HG03342 (cell line): ENCODE results near the gene ARL14.

Experiments used
- ATAC-seq: cut with Tn5 transposase; IDR thresholded peaks from one replicate; pipeline ENCODE4 v1.9.1; 2021; ENCODE audit warnings: mild to moderate bottlenecking, moderate library complexity; ENCODE audit not compliant: unreplicated experiment

The ARL14 gene

GRCh38 chr3:160676547-160677303, at the start of gene ARL14:
Gene ARL14, plus strand, starts transcription at chr3:160677160. Its CDS starts 187 bp downstream, at chr3:160677347.
- ATAC-seq: peak; percentile 52

DNA sequence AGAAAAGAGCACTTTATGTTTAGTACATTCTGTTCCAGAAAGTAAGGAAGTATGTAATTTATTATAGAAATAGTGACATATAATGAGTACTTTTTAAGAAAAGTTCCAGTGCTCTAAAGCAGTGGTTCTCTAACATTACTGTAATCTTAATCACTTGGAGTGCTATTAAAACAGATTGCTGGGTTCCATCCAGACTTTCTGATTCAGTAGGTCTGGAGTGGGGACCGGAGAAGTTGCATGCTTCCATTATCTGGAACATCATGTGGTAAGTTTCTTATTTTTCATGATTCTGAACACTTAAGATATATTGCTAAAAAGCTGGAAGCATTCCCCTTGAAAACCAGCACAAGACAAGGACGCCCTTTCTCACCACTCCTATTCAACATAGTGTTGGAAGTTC, 47.5 kb upstream of the ARL14 start:
- no peak for ATAC-seq

DNA sequence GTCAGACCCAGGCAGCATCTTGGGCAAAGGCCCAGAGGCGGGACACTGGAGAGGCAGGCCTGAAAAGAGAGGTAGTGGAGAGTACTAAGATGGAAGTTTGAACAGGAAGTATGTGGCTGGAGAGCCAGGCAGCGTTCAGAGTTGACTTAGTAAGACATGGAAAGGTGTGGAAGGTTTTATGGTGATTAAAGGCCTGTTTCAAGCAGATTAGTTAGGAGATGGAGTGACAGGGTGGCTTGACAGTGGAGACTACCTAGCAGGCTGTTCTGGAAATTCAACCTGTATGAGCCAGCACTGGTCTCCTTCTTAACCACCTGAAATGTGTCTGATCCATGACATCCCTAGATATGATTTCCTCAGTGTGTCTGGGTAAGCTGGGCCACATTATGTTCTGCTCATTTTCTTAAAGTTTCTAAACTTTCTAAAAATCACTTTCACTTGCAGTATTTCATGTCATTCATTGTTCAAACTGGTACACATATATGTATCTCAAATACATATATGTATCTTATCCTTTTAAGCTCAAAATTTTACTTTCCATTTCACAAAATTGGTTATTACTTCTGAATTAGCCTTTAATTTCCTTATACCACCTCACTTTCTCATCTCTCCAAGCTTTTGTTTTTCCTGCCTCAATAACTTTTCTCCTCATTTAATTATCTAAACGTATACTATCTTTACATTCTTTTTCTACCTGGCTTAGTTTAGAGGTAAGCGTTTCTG, 43.4 kb upstream of the ARL14 start:
- ATAC-seq: no peak

DNA sequence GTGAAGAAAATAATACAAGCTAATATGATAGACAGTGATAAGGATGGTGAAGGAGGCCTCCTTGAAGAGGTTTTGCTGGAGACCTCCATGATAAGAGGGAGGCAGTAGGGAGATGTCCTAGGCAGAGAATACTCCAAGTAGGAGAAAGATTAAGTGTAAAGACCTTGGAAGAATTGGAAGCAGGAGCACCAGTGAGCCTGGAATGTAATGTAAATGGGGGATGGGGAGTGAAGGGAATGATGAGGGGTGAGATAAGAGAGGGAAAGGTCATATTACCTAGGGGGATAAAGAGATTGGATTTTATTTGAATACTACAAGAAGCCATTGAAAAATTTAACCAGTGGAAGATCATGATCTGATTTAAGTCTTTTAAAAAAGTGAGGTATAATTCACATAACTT, 41.7 kb upstream of the ARL14 start:
- no peak for ATAC-seq

DNA sequence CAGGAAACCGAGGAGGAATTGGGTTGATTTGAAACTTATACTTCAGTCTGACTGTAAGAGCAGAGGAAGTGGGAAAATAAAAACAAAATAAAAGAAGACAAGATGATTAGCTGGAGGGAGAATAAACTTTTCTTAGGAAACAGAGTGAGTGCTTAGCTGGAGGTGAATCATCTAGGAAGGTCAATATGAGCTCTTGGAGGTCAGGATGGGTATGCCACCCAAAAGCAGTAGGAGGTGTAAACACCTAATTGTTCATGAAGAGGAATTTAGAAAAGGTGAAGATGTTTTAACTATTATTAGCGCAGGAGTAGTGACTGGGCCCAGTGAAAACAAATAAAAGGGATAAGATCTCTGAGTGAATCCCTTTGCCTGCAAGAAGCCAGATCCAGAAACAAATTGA, 39.9 kb upstream of the ARL14 start:
- ATAC-seq: no peak

- ATAC-seq: no peak
Observed at GRCh38 chr3:160638184-160638583, 38.8 kb upstream of the ARL14 start.

DNA sequence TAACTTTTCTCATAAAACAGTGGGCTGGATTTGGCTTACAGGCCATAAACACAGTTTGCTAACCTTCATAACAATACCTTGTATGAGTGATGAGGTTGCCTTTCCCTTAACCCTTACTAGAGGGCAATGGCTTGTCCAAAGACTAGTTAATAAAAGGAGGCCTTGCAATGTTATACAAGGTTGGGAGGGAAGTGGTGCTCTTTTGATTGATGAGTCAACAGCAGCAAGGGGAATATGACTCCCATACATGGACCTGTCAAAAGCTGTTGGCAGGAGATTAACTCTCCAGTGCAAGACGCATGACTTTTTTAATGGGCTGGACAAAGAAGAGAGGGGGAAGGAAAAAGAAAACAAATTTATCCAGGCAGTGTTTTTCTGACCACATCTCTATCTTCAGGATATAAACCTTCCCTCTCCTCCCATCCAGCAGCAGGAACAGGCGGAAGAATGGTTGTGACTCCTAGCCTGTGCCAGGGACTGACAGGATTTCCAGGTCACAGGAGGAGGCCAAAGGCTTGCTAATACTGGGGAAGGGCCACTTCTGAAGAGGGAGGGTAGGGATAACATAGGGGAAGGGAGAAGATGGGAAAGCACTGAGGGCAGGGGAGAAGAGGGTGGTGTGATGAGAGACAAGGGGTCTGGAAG, 35.2 kb upstream of the ARL14 start:
- no peak for ATAC-seq

DNA sequence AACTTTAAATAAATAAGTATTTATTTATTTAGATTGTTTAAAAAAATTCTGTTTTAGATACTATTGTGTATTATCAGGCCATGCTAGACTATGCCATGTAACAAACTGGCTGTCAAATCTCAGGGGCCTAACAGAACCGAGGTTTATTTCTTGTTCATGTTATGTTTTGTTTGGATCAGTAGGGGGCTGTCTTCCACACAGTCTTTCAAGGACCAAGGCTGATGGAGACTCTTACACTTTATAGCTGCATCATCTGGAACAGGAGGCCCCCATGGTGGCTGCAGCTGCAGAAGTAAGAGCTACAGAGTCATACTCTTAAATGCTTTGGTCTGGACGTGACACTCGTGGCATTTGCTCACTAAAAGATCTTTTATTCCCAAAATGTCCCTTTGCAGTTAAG, 33.0 kb upstream of the ARL14 start:
- ATAC-seq: peak; percentile 78

DNA sequence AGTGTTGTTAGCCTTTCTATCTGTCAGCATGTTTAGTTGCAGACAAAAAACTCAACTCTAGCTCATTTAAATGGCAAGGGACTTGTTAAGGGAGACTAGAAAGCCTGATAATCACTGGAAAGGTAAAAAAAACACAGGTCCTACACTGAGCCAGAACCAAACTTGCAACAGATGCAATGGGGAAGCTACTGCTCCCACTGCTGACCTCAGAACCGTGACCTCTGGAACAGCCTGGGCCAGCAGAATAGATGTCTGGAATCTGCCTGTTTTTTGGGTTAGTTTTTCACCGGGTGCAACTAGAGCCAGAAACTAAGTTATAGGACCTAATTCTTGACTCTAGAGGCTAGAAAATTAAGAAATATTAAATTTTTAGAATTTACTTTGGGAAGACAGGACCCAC, 32.5 kb upstream of the ARL14 start:
- ATAC-seq: no peak

- no peak for ATAC-seq
Observed at GRCh38 chr3:160648701-160649100, 28.3 kb upstream of the ARL14 start.

DNA sequence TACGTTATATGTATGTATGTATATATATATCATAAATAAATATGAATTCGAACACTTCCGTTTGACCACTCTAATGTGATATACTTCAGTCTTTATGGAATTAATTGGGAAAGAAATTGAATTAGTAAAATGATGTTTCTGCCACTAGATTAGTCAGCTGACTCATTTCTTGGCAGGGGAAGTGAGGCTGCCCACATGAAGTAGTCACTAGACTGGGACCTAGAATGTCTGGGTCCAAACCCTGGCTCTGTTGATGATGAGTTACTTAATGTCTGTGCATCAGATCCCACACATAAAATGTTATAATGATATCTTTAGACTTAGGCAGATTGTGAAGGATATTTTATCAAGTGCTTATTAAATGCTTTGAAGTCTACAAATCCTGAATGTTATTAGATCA, 27.4 kb upstream of the ARL14 start:
- ATAC-seq: no peak

GRCh38 chr3:160653512-160653911, 23.4 kb upstream of the ARL14 start:
- ATAC-seq: no peak

DNA sequence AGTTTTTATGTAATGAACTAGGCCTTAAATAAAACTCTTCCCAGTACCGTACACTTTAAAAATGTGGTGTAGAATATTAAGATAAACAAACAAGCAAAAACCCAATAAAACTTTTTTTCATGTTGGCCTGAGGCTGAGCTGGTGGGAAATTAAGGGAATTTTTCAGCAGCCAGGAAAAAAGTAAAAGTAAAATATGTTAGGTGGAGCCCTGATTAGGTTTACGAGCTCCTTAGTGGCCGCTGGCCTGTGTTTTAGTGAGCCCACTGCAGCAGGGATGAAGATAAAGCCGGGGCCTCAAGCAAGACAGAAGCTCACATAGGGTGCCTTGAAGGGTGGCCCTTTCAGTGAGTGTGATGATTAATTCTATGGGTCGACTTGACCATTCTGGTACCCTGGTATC, 16.1 kb upstream of the ARL14 start:
- ATAC-seq: no peak

- ATAC-seq: peak; percentile 52
Observed at GRCh38 chr3:160661660-160662059, 15.3 kb upstream of the ARL14 start.

GRCh38 chr3:160665231-160665630, 11.7 kb upstream of the ARL14 start:
- ATAC-seq: no peak

DNA sequence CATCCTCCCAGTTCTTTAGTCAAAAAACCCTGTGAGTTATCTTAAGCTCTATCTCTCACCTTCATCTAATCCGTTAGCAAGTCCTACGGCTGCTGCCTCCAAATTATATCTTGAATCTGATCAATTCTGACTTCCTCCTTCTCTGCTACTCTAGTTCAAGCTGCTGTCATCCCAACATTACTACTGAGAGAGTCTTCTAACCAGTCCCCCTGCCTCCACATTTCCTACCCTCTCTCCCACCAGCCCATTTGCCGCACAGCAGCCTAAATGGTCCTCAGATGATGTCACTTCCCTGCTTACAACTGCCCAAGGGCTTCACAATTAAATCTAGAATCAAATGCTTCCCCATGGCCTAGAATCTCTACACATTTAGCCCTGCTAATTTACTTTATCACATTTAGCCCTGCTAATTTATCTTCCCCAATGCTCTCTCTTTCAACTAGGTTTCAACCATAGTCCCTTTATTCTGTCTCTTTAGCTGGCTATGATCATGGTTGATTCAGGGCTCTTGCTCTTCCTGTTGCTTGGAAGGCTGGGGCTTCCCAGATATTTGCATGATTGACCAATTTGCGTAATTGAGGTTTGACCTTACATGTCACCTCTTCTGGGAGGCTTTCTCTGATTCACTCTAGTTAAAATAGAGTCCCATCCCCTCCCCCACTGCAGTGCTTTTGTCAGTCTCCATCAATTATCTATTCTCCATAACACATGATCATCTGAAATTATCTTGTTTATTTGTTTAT, 11.0 kb upstream of the ARL14 start:
- peak; percentile 84 for ATAC-seq

GRCh38 chr3:160667452-160667851, 9.5 kb upstream of the ARL14 start:
- ATAC-seq: no peak

- ATAC-seq: no peak
Observed at GRCh38 chr3:160668454-160668853, 8.5 kb upstream of the ARL14 start.

- ATAC-seq: peak; percentile 93
Observed at GRCh38 chr3:160671231-160671630, 5.7 kb upstream of the ARL14 start.

DNA sequence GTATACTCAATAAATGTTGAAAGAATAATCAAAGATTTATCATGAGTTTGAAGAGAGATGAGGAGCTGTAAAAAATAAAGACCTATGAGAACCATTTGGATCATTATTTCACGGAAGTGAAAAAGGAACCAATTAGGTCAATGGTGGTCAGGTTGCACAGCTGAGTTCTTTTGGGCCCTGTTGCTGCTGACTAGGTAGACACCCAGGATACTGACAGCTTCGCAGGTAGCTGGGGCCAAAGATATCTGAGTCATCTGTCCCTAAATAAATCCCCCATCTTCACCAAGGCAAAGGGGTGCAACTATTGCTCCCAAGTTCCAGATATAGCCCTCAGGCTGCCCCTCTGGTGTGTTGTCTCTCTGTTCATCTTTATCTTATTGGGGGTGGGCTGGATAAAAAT, 5.0 kb upstream of the ARL14 start:
- no peak for ATAC-seq

- ATAC-seq: no peak
Observed at GRCh38 chr3:160673188-160673587, 3.8 kb upstream of the ARL14 start.
